ENCODE results near the gene DCTD.

DCTD gene

DNA sequence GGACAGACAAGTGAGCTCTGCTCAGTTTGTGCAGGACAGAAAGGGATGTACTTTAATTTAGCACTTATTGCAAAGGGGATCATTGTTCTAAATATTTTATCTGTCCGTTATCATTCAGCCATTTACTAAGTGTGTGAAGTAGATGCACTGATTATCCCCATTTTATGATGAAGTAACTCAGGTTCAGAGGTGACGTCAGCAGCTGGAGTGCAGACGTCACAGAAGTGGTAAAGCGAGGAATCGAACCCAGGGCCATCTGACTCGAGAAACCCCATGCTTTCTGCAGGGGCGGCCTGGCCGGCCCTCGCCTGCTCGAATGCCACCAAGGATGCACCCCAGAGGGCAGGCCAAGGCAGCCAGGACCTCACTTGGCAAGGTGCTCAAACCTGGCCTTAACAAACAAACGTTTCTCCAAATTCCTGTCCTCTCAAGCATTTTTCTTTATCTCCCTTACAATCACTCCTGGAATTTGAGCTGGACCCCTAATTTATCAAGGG, 75.0 kb downstream of the DCTD start:
- H3K4me3 ChIP-seq (ENCODE audit: low read depth, low read length), result no peak overlapping the region
- TF ChIP-seq, protein P1, sequence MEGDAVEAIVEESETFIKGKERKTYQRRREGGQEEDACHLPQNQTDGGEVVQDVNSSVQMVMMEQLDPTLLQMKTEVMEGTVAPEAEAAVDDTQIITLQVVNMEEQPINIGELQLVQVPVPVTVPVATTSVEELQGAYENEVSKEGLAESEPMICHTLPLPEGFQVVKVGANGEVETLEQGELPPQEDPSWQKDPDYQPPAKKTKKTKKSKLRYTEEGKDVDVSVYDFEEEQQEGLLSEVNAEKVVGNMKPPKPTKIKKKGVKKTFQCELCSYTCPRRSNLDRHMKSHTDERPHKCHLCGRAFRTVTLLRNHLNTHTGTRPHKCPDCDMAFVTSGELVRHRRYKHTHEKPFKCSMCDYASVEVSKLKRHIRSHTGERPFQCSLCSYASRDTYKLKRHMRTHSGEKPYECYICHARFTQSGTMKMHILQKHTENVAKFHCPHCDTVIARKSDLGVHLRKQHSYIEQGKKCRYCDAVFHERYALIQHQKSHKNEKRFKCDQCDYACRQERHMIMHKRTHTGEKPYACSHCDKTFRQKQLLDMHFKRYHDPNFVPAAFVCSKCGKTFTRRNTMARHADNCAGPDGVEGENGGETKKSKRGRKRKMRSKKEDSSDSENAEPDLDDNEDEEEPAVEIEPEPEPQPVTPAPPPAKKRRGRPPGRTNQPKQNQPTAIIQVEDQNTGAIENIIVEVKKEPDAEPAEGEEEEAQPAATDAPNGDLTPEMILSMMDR (conservative IDR thresholded peaks at IDR 0.05; ENCODE audit: low read depth, low read length), result no peak
- no peak for DNase-seq (ENCODE audit: low read depth)

DNA sequence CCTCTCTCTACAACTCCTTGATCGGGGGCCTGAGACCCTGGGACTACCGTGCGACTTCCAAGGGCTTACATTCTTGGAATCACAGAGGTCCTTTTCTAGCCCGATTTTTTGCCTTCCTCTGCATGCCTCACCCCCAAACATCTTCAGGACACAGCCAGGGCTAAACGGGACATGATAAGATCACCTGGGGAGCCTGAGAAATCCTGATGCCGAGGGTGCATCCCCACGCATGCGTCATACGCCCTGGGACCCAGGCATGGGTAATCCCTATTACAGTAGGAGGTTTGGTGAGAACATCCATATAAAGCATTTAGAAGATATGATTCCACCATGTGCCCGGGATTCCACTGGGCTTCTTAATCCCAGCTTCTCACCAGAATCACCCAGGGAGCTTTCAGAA, 77.1 kb downstream of the DCTD start:
- TF ChIP-seq, protein P1 (conservative IDR thresholded peaks at IDR 0.05; ENCODE audit: low read depth, low read length), result no peak
- H3K4me3 ChIP-seq (ENCODE audit: low read depth, low read length), result no peak overlapping the region
- DNase-seq (ENCODE audit: low read depth), result no peak
